Gastrocnemius medialis (tissue), 4 donors: Measurements from ENCODE around the gene INPP5D.

ENCODE experiments used
- POLR2A ChIP-seq, 2 donors: fragments of 450-650 bp; IDR thresholded peaks; one replicate each; pipeline ENCODE4 v1.6.1; 2017; ENCODE audit warnings: antibody characterized with exemption in 2 of 2, mild to moderate bottlenecking in 2 of 2, moderate library complexity in 2 of 2
- TF ChIP-seq, protein P1 (sequence below), 5 experiments: fragments of 450-650 bp in 3 of 5; fragments of 200-600 bp in 2 of 5; sonication (generic) in 2 of 5; IDR thresholded peaks in 4 of 5; conservative IDR thresholded peaks in 1 of 5; 1 replicate in 4 of 5; 2 replicates in 1 of 5; pipeline ENCODE4 v1.5.1; 2016 to 2019; ENCODE audit warnings: antibody characterized with exemption in 5 of 5, mild to moderate bottlenecking in 3 of 5, moderate library complexity in 3 of 5

DNA sequence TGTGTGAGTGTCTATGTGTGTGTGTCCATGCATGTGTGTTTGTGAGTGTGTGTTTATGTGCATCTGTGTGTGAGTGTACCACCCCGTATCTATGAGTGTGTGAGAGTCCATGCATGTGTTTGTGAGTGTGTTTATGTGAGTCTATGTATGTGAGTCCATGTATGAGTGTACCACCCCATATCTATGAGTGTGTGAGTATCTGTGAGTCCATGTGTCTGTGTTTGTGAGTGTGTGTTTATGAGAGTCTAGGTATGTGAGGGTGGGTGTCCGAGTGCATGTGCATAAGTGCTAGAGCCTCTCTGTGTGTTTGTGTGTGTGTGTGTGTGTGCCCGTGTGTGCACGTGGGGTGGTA lies 105.4 kb downstream of the INPP5D start:
- TF ChIP-seq, protein P1, sequence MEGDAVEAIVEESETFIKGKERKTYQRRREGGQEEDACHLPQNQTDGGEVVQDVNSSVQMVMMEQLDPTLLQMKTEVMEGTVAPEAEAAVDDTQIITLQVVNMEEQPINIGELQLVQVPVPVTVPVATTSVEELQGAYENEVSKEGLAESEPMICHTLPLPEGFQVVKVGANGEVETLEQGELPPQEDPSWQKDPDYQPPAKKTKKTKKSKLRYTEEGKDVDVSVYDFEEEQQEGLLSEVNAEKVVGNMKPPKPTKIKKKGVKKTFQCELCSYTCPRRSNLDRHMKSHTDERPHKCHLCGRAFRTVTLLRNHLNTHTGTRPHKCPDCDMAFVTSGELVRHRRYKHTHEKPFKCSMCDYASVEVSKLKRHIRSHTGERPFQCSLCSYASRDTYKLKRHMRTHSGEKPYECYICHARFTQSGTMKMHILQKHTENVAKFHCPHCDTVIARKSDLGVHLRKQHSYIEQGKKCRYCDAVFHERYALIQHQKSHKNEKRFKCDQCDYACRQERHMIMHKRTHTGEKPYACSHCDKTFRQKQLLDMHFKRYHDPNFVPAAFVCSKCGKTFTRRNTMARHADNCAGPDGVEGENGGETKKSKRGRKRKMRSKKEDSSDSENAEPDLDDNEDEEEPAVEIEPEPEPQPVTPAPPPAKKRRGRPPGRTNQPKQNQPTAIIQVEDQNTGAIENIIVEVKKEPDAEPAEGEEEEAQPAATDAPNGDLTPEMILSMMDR (IDR thresholded peaks at IDR 0.05 in 4 of 5, conservative IDR thresholded peaks at IDR 0.05 in 1 of 5), result no peak
- no peak for TF ChIP-seq POLR2A (IDR thresholded peaks at IDR 0.05)
